ENCODE data around the gene ANKMY1. TPM values are rescaled to one million over a fixed set of nuclear protein-coding genes. Genes with fewer than 3 reads are reported as not detected.

Gene ANKMY1
- polyA plus RNA-seq, 2 of the 4 experiments (the other 2 are of a cell fraction), result 10.6 to 16.5 TPM

DNA sequence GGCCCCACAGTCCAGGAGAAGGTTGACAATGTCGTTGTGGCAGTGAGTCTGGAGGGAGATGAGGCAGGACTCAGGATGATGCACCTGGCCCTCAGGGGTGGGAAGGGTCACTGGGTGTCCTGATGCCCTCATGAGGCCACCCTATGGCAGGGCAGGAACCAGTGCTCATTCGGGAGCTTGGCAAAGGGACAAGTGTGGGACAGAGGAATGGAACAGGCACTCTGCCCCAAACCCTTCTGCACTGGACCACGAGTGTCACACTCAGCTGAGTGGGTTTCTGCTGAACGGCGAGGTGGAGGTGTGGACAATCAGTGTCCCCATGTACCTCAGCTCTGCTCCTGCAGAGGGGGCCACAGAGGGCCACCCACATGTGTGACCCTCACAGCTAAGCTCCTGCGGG is 32.0 kb downstream of the ANKMY1 start:
- TF ChIP-seq GATA3 (IDR thresholded peaks at IDR 0.05; ENCODE audit: borderline replicate concordance), result no peak
- no peak for TF ChIP-seq ZSCAN20 (CRISPR knock-in tag; IDR thresholded peaks at IDR 0.05)
- TF ChIP-seq FOXS1 (CRISPR knock-in tag; IDR thresholded peaks at IDR 0.05), result no peak
- TF ChIP-seq, protein P1, sequence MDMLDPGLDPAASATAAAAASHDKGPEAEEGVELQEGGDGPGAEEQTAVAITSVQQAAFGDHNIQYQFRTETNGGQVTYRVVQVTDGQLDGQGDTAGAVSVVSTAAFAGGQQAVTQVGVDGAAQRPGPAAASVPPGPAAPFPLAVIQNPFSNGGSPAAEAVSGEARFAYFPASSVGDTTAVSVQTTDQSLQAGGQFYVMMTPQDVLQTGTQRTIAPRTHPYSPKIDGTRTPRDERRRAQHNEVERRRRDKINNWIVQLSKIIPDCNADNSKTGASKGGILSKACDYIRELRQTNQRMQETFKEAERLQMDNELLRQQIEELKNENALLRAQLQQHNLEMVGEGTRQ (IDR thresholded peaks at IDR 0.05), result no peak
- no peak for TF ChIP-seq CBX8 (IDR thresholded peaks at IDR 0.05)
- no peak for TF ChIP-seq FOSB (CRISPR knock-in tag; IDR thresholded peaks at IDR 0.05)
- TF ChIP-seq POLR2AphosphoS2 (conservative IDR thresholded peaks at IDR 0.05; ENCODE audit: low read length), result no peak
- no peak for TF ChIP-seq HDAC2 (IDR thresholded peaks at IDR 0.05)
- no peak for TF ChIP-seq KDM5A (IDR thresholded peaks at IDR 0.05)
- TF ChIP-seq, protein P2, sequence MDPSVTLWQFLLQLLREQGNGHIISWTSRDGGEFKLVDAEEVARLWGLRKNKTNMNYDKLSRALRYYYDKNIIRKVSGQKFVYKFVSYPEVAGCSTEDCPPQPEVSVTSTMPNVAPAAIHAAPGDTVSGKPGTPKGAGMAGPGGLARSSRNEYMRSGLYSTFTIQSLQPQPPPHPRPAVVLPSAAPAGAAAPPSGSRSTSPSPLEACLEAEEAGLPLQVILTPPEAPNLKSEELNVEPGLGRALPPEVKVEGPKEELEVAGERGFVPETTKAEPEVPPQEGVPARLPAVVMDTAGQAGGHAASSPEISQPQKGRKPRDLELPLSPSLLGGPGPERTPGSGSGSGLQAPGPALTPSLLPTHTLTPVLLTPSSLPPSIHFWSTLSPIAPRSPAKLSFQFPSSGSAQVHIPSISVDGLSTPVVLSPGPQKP (IDR thresholded peaks at IDR 0.05; ENCODE audit: low read depth, low read length), result no peak
- TF ChIP-seq, protein P3, sequence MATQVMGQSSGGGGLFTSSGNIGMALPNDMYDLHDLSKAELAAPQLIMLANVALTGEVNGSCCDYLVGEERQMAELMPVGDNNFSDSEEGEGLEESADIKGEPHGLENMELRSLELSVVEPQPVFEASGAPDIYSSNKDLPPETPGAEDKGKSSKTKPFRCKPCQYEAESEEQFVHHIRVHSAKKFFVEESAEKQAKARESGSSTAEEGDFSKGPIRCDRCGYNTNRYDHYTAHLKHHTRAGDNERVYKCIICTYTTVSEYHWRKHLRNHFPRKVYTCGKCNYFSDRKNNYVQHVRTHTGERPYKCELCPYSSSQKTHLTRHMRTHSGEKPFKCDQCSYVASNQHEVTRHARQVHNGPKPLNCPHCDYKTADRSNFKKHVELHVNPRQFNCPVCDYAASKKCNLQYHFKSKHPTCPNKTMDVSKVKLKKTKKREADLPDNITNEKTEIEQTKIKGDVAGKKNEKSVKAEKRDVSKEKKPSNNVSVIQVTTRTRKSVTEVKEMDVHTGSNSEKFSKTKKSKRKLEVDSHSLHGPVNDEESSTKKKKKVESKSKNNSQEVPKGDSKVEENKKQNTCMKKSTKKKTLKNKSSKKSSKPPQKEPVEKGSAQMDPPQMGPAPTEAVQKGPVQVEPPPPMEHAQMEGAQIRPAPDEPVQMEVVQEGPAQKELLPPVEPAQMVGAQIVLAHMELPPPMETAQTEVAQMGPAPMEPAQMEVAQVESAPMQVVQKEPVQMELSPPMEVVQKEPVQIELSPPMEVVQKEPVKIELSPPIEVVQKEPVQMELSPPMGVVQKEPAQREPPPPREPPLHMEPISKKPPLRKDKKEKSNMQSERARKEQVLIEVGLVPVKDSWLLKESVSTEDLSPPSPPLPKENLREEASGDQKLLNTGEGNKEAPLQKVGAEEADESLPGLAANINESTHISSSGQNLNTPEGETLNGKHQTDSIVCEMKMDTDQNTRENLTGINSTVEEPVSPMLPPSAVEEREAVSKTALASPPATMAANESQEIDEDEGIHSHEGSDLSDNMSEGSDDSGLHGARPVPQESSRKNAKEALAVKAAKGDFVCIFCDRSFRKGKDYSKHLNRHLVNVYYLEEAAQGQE (IDR thresholded peaks at IDR 0.05), result no peak
- no peak for TF ChIP-seq ZC3H11A (IDR thresholded peaks at IDR 0.05)
- TF ChIP-seq MAFK (IDR thresholded peaks at IDR 0.05; ENCODE audit: partially characterized antibody), result no peak
- TF ChIP-seq BHLHE40 (IDR thresholded peaks at IDR 0.05; ENCODE audit: low read depth, low read length), result no peak
- Histone ChIP-seq H3K4me1 (no peaks in the 10 kb centered on the region), H3K9me3 (peaks cover 47% of the 10 kb centered on the region), H3K4me2 (no peak overlapping the region), H3K4me3 (no peak overlapping the region), H3K27ac (no peak overlapping the region)
- CTCF ChIA-PET, result interaction anchor here (0.8 kb wide), 1 partner anchor 10 kb away, joined by 3 read pairs; no protein-coding TSS in a partner anchor
- no peak for ATAC-seq
- POLR2A ChIA-PET, result no interaction called here
- no peak for DNase-seq (ENCODE audit: low read depth in 1 of 2, low spot score in 1 of 2)
- 95% methylated on average over 6 of the region's 6 CpGs for WGBS (ENCODE audit: missing lambda C conversion rate)
- no peak for FAIRE-seq

DNA sequence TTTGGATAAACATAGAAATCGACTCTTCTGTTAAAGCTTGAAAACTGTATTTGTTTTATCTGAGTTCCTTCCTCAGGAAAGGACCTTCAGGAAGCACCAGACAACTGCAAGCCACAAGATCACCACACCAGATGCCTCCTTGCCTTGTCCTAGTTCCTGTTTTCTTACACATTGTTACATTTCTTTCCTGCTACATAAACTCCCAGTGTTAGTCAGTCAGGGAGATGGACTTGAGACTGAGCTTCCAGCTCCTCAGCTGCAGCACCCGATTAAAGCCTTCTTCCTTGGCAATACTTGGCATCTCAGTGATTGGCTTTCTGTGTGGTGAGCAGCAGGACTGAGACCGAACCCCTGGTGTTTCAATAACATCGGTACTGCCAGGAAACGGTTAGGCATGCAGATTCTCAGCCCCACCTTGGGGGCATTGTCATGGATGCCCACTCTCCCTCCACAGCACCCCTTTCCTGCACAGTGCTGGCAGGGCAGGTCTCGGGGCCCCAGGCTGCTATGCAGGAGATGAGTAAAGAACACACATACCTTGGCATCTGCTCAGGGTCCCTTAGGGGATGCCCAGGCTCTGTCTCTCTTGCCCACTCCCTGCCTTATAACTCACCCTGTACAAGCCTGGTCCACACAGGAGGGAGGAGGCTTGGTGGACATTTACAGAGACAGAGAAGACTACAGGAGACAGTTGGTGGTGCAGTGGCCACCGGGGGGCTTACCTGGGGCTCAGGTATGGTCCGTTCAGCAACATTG is 32.6 kb downstream of the ANKMY1 start:
- POLR2A ChIA-PET, result no interaction called here
- H3K9me3 ChIP-seq, result peaks cover 41% of the 10 kb centered on the region
- TF ChIP-seq MAZ (IDR thresholded peaks at IDR 0.05; ENCODE audit: borderline replicate concordance, low read depth, low read length), result no peak
- TF ChIP-seq KDM5A (IDR thresholded peaks at IDR 0.05), result no peak
- TF ChIP-seq SMC3 (IDR thresholded peaks at IDR 0.05), result no peak
- TF ChIP-seq TFCP2L1 (CRISPR knock-in tag; IDR thresholded peaks at IDR 0.05), result no peak
- no peak for TF ChIP-seq SREBF2 (IDR thresholded peaks at IDR 0.05)
- TF ChIP-seq EHMT2 (IDR thresholded peaks at IDR 0.05; ENCODE audit: low read depth), result no peak
- no peak for TF ChIP-seq RARB (CRISPR knock-in tag; IDR thresholded peaks at IDR 0.05)
- no peak for TF ChIP-seq TP53 (CRISPR knock-in tag; IDR thresholded peaks at IDR 0.05)
- TF ChIP-seq CHD2 (IDR thresholded peaks at IDR 0.05; ENCODE audit: low read length, partially characterized antibody), result no peak
- TF ChIP-seq HDAC2 (IDR thresholded peaks at IDR 0.05), result no peak
- no peak for TF ChIP-seq CEBPB (IDR thresholded peaks at IDR 0.05)
- no peak for TF ChIP-seq FOXS1 (CRISPR knock-in tag; IDR thresholded peaks at IDR 0.05)
- no peak for TF ChIP-seq CBX2 (IDR thresholded peaks at IDR 0.05; ENCODE audit: borderline replicate concordance, low read depth)
- TF ChIP-seq, protein P4, sequence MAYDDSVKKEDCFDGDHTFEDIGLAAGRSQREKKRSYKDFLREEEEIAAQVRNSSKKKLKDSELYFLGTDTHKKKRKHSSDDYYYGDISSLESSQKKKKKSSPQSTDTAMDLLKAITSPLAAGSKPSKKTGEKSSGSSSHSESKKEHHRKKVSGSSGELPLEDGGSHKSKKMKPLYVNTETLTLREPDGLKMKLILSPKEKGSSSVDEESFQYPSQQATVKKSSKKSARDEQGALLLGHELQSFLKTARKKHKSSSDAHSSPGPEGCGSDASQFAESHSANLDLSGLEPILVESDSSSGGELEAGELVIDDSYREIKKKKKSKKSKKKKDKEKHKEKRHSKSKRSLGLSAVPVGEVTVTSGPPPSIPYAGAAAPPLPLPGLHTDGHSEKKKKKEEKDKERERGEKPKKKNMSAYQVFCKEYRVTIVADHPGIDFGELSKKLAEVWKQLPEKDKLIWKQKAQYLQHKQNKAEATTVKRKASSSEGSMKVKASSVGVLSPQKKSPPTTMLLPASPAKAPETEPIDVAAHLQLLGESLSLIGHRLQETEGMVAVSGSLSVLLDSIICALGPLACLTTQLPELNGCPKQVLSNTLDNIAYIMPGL (CRISPR knock-in tag; IDR thresholded peaks at IDR 0.05; ENCODE audit: borderline replicate concordance), result no peak
- no peak for TF ChIP-seq HEYL (CRISPR knock-in tag; IDR thresholded peaks at IDR 0.05)
- no peak for TF ChIP-seq EHF (CRISPR knock-in tag; IDR thresholded peaks at IDR 0.05)
- CTCF ChIA-PET, result no interaction called here
- ATAC-seq, result no peak
- 95% methylated on average over 6 of the region's 8 CpGs for WGBS (ENCODE audit: missing lambda C conversion rate)
- H3K4me1 ChIP-seq, result no peaks in the 10 kb centered on the region
- no peak for DNase-seq (ENCODE audit: low read depth in 1 of 2, low spot score in 1 of 2)
- no peak overlapping the region for H3K4me2 ChIP-seq
- no peak overlapping the region for H3K27ac ChIP-seq
- FAIRE-seq, result no peak
- H3K4me3 ChIP-seq, result no peak overlapping the region
